GM12878 (cell line): ENCODE data around the gene AIDA. TPM values are rescaled to one million over a fixed set of nuclear protein-coding genes. Genes with fewer than 3 reads are reported as not detected.

Experiments
- CBFB ChIP-seq: IDR thresholded peaks from 2 replicates; pipeline ENCODE4 v1.6.1; 2016; ENCODE audit warnings: antibody characterized with exemption, low read depth
- CEBPB ChIP-seq, 2 experiments: fragments of 150-350 bp in 1 of 2; IDR thresholded peaks; 2 replicates each; pipeline ENCODE4 v1.6.1; 2012 to 2014; ENCODE audit warnings: low read depth in 2 of 2, low read length in 2 of 2, borderline replicate concordance in 1 of 2, inconsistent platforms in 1 of 2
- CTCF ChIP-seq, 3 experiments: IDR thresholded peaks in 2 of 3; conservative IDR thresholded peaks in 1 of 3; 2 replicates each; pipeline ENCODE4 v1.5.1; 2011; ENCODE audit warnings: low read depth in 3 of 3, low read length in 3 of 3, mild to moderate bottlenecking in 3 of 3, control low read depth in 2 of 3, moderate library complexity in 2 of 3, inconsistent platforms in 1 of 3, mixed read lengths in 1 of 3; ENCODE audit not compliant: control insufficient read depth in 2 of 3, insufficient read depth in 1 of 3; ENCODE audit errors: extremely low read depth in 1 of 3
- E2F4 ChIP-seq: IDR thresholded peaks from 2 replicates; pipeline ENCODE4 v1.6.1; 2012; ENCODE audit warnings: low read depth, low read length, improper control_type of control experiment
- E2F8 ChIP-seq: fragments of 450-650 bp; IDR thresholded peaks from 2 replicates; pipeline ENCODE4 v1.6.1; 2018; ENCODE audit warnings: mild to moderate bottlenecking, low read depth, moderate library complexity; ENCODE audit not compliant: partially characterized antibody
- EED ChIP-seq: sonication (generic); IDR thresholded peaks from 2 replicates; pipeline ENCODE4 v1.6.1; 2016; ENCODE audit warnings: antibody characterized with exemption, low read depth
- MEF2B ChIP-seq: fragments of 450-650 bp; IDR thresholded peaks from 2 replicates; pipeline ENCODE4 v1.6.1; 2018; ENCODE audit warnings: mild to moderate bottlenecking, moderate library complexity; ENCODE audit not compliant: partially characterized antibody, poor library complexity, severe bottlenecking
- NRF1 ChIP-seq: conservative IDR thresholded peaks from 2 replicates; pipeline ENCODE4 v1.6.1; 2011; ENCODE audit warnings: mild to moderate bottlenecking, low read depth, low read length, improper control_type of control experiment
- RB1 ChIP-seq: fragments of 450-650 bp; formaldehyde crosslinking; IDR thresholded peaks from 2 replicates; pipeline ENCODE4 v1.6.1; 2017; ENCODE audit warnings: mild to moderate bottlenecking, borderline replicate concordance
- RCOR1 ChIP-seq: conservative IDR thresholded peaks from 2 replicates; pipeline ENCODE4 v1.6.1; 2012; ENCODE audit warnings: low read depth, low read length, improper control_type of control experiment
- RELB ChIP-seq: fragments of 450-650 bp; IDR thresholded peaks from 2 replicates; pipeline ENCODE4 v1.6.1; 2017; ENCODE audit warnings: low read depth, mild to moderate bottlenecking, moderate library complexity
- REST ChIP-seq: IDR thresholded peaks from 2 replicates; pipeline ENCODE4 v1.6.1; 2012; ENCODE audit warnings: mild to moderate bottlenecking, low read depth, low read length
- SIN3A ChIP-seq: IDR thresholded peaks from 2 replicates; pipeline ENCODE4 v1.6.1; 2012; ENCODE audit warnings: low read depth, low read length, improper control_type of control experiment
- SMAD5 ChIP-seq: IDR thresholded peaks from 2 replicates; pipeline ENCODE4 v1.6.1; 2016; ENCODE audit warnings: antibody characterized with exemption, low read depth
- SPI1 ChIP-seq: IDR thresholded peaks from 2 replicates; pipeline ENCODE4 v1.6.1; 2011; ENCODE audit warnings: low read depth, mild to moderate bottlenecking, low read length, moderate library complexity, borderline replicate concordance; ENCODE audit not compliant: insufficient read depth
- TCF7 ChIP-seq: IDR thresholded peaks from 2 replicates; pipeline ENCODE4 v1.6.1; 2014; ENCODE audit warnings: antibody characterized with exemption, borderline replicate concordance
- YY1 ChIP-seq: IDR thresholded peaks from 2 replicates; pipeline ENCODE4 v1.6.1; 2011; ENCODE audit warnings: low read depth, mild to moderate bottlenecking, low read length
- polyA plus RNA-seq, 11 experiments: library from polyadenylated mRNA; depleted of rRNA in 4 of 11; unstranded in 6 of 11; stranded (reverse) in 5 of 11; fragments of >200 nt; fragmentation: Nextera tagmentation in 4 of 11; fragmentation: Illumina TruSeq in 1 of 11; extraction: Ambion mirVana in 4 of 11; extraction: Trizol in 1 of 11; gene quantifications; 1 replicate in 1 of 11; 2 replicates in 10 of 11; pipeline versions ENCODE4 v1.2.1 to v1.2.3, GENCODE V29; 2011 to 2016; ENCODE audit warnings: inconsistent platforms in 2 of 11, missing spikeins in 2 of 11, low read depth in 1 of 11
- total RNA-seq, 4 experiments: library from RNA; depleted of rRNA in 3 of 4; stranded (reverse); fragments of >200 nt in 3 of 4; fragmentation: Illumina TruSeq in 1 of 4; extraction: Trizol in 1 of 4; gene quantifications; 2 replicates each; pipeline versions ENCODE4 v1.2.1 to v1.2.3, GENCODE V29; 2013 to 2021

AIDA gene
- total and polyA plus RNA-seq, 10 of the 15 experiments (the other 5 are each of a cell fraction or from before 2014, with no cell fraction given) = 8.9 to 43.1 (median 19.2) TPM

GRCh38 chr1:222712253-222713090, at the start of gene AIDA, which contains the start of gene BROX (continued):
- TF ChIP-seq RELB (no peak; the same call in 1 of the 2 replicates), CEBPB (IDR thresholded peaks at IDR 0.05; ENCODE audit: borderline replicate concordance in 1 of 2, low read depth in 2 of 2, low read length in 2 of 2) (no peak), E2F4 (peak; percentile 57; the same call in 1 of the 2 replicates), CBFB (0 out of 2 replicates have a peak, but pooled peaks have one; percentile 39), RB1 (peak; percentile 79; the same call in 1 of the 2 replicates), EED (no peak), CTCF (IDR thresholded peaks at IDR 0.05 in 2 of 3, conservative IDR thresholded peaks at IDR 0.05 in 1 of 3; ENCODE audit: control insufficient read depth in 2 of 3, extremely low read depth in 1 of 3, insufficient read depth in 1 of 3, low read depth in 3 of 3, low read length in 3 of 3) (no peak), RCOR1 (no peak), MEF2B (no peak), SMAD5 (no peak), YY1 (peak; percentile 100), REST (no peak), NRF1 (no peak), SPI1 (no peak), TCF7 (no peak), SIN3A (no peak), E2F8 (peak; percentile 99)
